ENCODE measurements around the gene WIPF1. TPM values are rescaled to one million over a fixed set of nuclear protein-coding genes. Genes with fewer than 3 reads are reported as not detected.

WIPF1 gene
- total RNA-seq, 2 experiments from 2014 or later = 170 to 183 TPM

DNA sequence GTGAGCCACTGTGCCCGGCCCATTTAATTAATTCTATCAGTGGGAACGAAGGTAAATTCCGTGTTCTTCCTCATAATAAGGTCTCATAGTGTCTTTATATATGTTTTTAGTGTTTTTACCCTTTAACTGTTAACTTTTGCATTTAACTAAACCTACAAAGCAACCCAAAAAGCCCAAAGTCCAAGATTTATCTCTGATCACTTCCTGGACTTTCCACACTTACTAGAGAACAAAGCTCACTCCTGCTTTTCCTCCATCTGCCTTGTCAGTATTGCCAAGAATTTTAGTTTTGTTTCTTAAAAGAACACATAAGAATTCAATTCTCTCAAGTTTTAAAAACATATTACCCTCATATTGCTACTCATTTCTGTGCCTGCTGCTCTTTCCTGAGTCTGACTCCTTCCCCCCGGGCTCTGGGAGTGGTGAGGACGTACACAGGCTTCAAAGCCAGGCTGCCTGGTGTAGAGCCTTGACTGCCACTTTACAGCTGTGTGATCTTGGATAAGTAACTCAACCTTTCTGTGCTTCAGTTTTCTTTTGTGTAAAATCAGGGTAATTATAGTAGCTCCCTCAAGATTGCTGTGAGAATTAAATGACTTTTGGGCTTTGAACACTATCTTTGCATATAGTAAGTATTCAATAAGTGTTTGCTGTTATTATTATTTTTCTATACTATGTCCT, 85.9 kb downstream of the WIPF1 start:
- Mint-ChIP-seq H3K9me3 (peaks cover 39% of the 10 kb centered on the region), H3K27me3 (no peaks in the 10 kb centered on the region), H3K4me3 (no peak overlapping the region), H3K4me1 (ENCODE audit: low read depth) (peaks cover 13% of the 10 kb centered on the region), H3K27ac (no peak overlapping the region), H3K36me3 (peaks cover 12% of the 10 kb centered on the region)
- CTCF ChIA-PET = interaction anchor here (0.6 to 1.6 kb wide), 3 partner anchors 15 to 186 kb away, joined by 3 to 6 read pairs (median 3); no protein-coding TSS in a partner anchor
- intact Hi-C loops (cut with micrococcal nuclease) = no loop called here
- DNase-seq = no peak
- POLR2A ChIA-PET = no interaction called here

DNA sequence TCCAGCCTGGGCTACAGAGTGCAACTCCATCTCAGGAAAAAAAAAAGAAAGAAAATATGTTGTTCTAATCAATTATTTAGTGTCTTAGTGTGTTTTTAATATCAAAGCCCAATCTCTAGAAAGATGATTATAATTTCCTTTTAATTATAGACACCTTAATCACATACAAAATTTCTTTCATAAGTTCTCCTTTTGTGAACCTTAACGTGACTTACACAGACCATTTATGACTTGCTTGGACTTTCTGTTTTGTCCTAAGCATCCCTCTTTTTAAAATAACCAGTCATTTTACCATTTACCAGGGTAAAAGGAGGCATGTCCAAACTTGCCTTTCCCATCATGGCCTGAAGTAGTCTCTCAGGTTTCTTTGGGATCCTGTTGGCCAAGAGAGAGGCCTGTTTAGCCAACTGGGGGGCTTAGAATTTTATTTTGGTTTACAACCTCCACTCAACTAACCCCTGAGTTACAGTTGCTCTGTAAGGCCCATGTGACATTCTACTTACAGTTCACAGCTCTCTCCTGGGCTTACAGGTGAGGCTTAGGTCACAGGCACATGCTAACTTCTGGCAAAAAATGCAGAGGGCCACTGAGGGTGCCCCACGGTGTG, 86.9 kb downstream of the WIPF1 start:
- Mint-ChIP-seq H3K9me3 (peaks cover 39% of the 10 kb centered on the region), H3K27me3 (no peaks in the 10 kb centered on the region), H3K36me3 (peaks cover 12% of the 10 kb centered on the region), H3K27ac (no peak overlapping the region), H3K4me1 (ENCODE audit: low read depth) (peaks cover 8% of the 10 kb centered on the region), H3K4me3 (no peak overlapping the region)
- POLR2A ChIA-PET = no interaction called here
- no peak for DNase-seq
- intact Hi-C loops (cut with micrococcal nuclease) = no loop called here
- CTCF ChIA-PET = interaction anchor here (1.2 to 1.6 kb wide), 2 partner anchors 47 to 48 kb away, joined by 3 to 6 read pairs; no protein-coding TSS in a partner anchor

Other genes with a start within 250 kb of the WIPF1 start
- gene SCRN3, start 202.1 kb downstream of the WIPF1 start, total RNA-seq = 10 to 100 TPM; 12.4 to 12.9 TPM
- gene GPR155, start 110.8 kb downstream of the WIPF1 start, total RNA-seq = 1 to 10 TPM; 9.2 to 9.5 TPM
- gene CHRNA1, start 166.7 kb upstream of the WIPF1 start, total RNA-seq = not detected

All from activated CD4-positive, alpha-beta memory T cell treated with anti-CD3 and anti-CD28 coated beads for 36 hours (primary cell).